K562 (cell line): ENCODE data around the gene TECPR2.

Source experiments
- DPF2 ChIP-seq: fragments of 450-650 bp; IDR thresholded peaks from 2 replicates; pipeline ENCODE4 v1.6.1; 2016
- HCFC1 ChIP-seq: IDR thresholded peaks from 2 replicates; pipeline ENCODE4 v1.6.1; 2012; ENCODE audit warnings: low read depth, low read length, improper control_type of control experiment
- MTA1 ChIP-seq: fragments of 450-650 bp; IDR thresholded peaks from 2 replicates; pipeline ENCODE4 v1.6.1; 2017; ENCODE audit warnings: borderline replicate concordance
- ZNF76 ChIP-seq: fragments of 250-450 bp; sonication (Bioruptor Pico); IDR thresholded peaks from 2 replicates; pipeline ENCODE4 v1.4.0; 2020; ENCODE audit warnings: mild to moderate bottlenecking, moderate library complexity, borderline replicate concordance

GRCh38 chr14:102481791-102482238 lies 119.1 kb downstream of the TECPR2 start:
- TF ChIP-seq MTA1, result no peak
- no peak for TF ChIP-seq HCFC1
- TF ChIP-seq DPF2, result no peak
- no peak for TF ChIP-seq ZNF76 (CRISPR knock-in tag)
